Natural killer cell treated with Interleukin-12 subunit alpha and Interleukin-12 subunit beta and Interleukin-15 and Interleukin-18, amount 100 ng/mL, for 72 hours (primary cell): ENCODE data around the gene KIAA1958. TPM values are rescaled to one million over a fixed set of nuclear protein-coding genes. Genes with fewer than 3 reads are reported as not detected.

ENCODE experiments used
- ATAC-seq, 2 donors: fragments of 150-1000 bp; cut with Tn5 transposase in 1 of 2; sonication (Bioruptor Pico), chemical (Tn5 transposase) in 1 of 2; 2 replicates each; pipeline ENCODE4 v1.10.0; 2021
- DNase-seq: peaks from one replicate; pipeline ENCODE4 v3.0.0; 2022; ENCODE audit warnings: low spot score
- H3K27ac Mint-ChIP-seq, 2 donors: 1 replicate in 1 of 2; 2 replicates in 1 of 2; pipeline ENCODE4 v1.8.0; 2022; ENCODE audit warnings: mixed read lengths in 2 of 2, mild to moderate bottlenecking in 1 of 2, moderate library complexity in 1 of 2
- H3K27me3 Mint-ChIP-seq, 2 donors: 1 replicate in 1 of 2; 2 replicates in 1 of 2; pipeline ENCODE4 v1.8.0; 2022; ENCODE audit warnings: mixed read lengths in 2 of 2
- H3K36me3 Mint-ChIP-seq: one replicate; pipeline ENCODE4 v1.8.0; 2022; ENCODE audit warnings: mixed read lengths
- H3K4me1 Mint-ChIP-seq, 2 donors: 1 replicate in 1 of 2; 2 replicates in 1 of 2; pipeline ENCODE4 v1.8.0; 2022; ENCODE audit warnings: low read depth in 2 of 2, mixed read lengths in 2 of 2, mild to moderate bottlenecking in 1 of 2
- H3K4me3 Mint-ChIP-seq: one replicate; pipeline ENCODE4 v1.8.0; 2022; ENCODE audit warnings: mixed read lengths
- H3K9me3 Mint-ChIP-seq: 2 replicates; pipeline ENCODE4 v1.8.0; 2022; ENCODE audit warnings: mixed read lengths
- total RNA-seq, 2 donors: library from RNA; stranded (reverse); gene quantifications; one replicate each; pipeline ENCODE4 v1.2.3, GENCODE V29; 2022

KIAA1958 gene
- total RNA-seq, 2 donors from 2014 or later: 3.5 to 14.6 TPM

- Mint-ChIP-seq H3K4me1 (peaks cover 31% of the 10 kb centered on the region in 2 donors), H3K27ac (no peak overlapping the region), H3K36me3 (peaks cover 20% of the 10 kb centered on the region)
These were observed 226.1 kb downstream of the KIAA1958 start for GRCh38 chr9:112712678-112713077.

DNA sequence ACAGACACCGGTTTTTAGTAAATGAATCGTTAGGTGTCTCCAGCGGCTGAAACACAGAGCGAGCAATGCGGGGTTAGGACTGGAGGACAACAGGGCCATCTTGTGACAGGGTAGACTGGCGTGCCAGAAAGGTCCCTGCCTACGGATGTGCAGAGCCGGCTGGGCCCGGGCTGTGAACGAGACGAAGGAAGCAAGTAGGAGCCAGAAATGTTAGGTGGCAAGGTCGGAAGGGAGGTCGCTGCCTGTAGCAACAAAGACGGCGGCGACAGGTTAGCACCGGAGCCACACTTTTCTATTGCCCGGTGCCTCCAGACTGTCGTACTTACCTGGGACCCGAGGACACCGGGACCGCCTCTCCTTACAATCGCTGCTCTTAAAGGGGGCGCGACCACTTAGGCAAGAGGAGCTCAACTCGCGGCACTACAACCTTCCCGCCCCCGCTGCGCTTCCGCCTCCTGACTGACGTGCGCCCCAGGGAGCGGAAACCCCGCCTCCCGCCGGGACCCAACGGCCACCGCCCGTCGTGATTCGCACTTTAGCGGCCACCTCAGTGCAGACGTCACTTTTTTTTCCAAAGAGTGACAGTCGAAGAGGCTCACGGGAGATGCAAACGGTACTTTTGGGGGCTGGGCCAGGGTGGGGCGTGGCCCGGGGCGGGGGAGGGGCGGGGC, 231.2 kb downstream of the KIAA1958 start, which contains the start of gene INIP:
TSS of gene INIP (minus strand) at position 457 of the 671 bp plus-strand sequence. CDS start 1,632 bp downstream, outside the sequence.
- peak; percentile 96 to 98 for ATAC-seq
- Mint-ChIP-seq H3K9me3 (no peaks in the 10 kb centered on the region), H3K27ac (peak within 1 kb of the TSS; percentile 88 to 94), H3K27me3 (no peaks in the 10 kb centered on the region), H3K4me1 (peaks cover 19 to 32% of the 10 kb centered on the region in 2 donors), H3K4me3 (peak within 1 kb of the TSS; percentile 97), H3K36me3 (peaks cover 7% of the 10 kb centered on the region)
- DNase-seq: peak; percentile 98

More at GRCh38 chr9:112712678-112713077, 226.1 kb downstream of the KIAA1958 start:
- Mint-ChIP-seq H3K4me3 (no peak overlapping the region), H3K27me3 (no peaks in the 10 kb centered on the region), H3K9me3 (no peaks in the 10 kb centered on the region)
- DNase-seq: no peak
- ATAC-seq: no peak

Other genes with a start within 250 kb of the KIAA1958 start
- 100 to 1,000 TPM; 123 to 143 TPM for gene PTBP3, start 153.2 kb upstream of the KIAA1958 start, total RNA-seq
- gene HSDL2, start 106.7 kb upstream of the KIAA1958 start, total RNA-seq: 10 to 100 TPM; 15.6 to 19.6 TPM
- gene INIP, start 231.3 kb downstream of the KIAA1958 start, total RNA-seq: 10 to 100 TPM; 31.3 to 39.5 TPM